Measurements from ENCODE around the gene ARMC9.

GRCh38 chr2:231185050-231185725 lies 13.2 kb upstream of the ARMC9 start:
- TF ChIP-seq CTCF (IDR thresholded peaks at IDR 0.05), result no peak
- no peak for TF ChIP-seq POLR2A (IDR thresholded peaks at IDR 0.05)

Data from uterus (tissue), 2 donors.